Measurements from ENCODE around the gene MYO1A.
A peak's percentile ranks its signal among the peaks of the same experiment; 100 is the strongest.
"Not testable (repeated sequence)": the region's sequence is repeated elsewhere in the genome, so short reads cannot be mapped to it uniquely, and the experiment has no call there.

Gene MYO1A

GRCh38 chr12:56987551-56988053 is 62.3 kb downstream of the MYO1A start:
- TF ChIP-seq CTCF (IDR thresholded peaks at IDR 0.05; ENCODE audit: insufficient read depth, low read length, poor library complexity, severe bottlenecking) (peak; percentile 61), EZH2phosphoT487 (conservative IDR thresholded peaks at IDR 0.05; ENCODE audit: low read length) (no peak)
- no peaks in the 10 kb centered on the region for H3K79me2 ChIP-seq (ENCODE audit: insufficient read depth, low read length)
- no peaks in the 10 kb centered on the region for H3K9me3 ChIP-seq (ENCODE audit: insufficient read depth, low read length)
- no peaks in the 10 kb centered on the region for H3K36me3 ChIP-seq (ENCODE audit: low read length)
- H3F3A ChIP-seq (ENCODE audit: insufficient read depth): no peaks in the 10 kb centered on the region
- H3K27ac ChIP-seq (ENCODE audit: low read depth, low read length): no peak overlapping the region
- H3K9me2 ChIP-seq (replicated peaks; ENCODE audit: insufficient read depth, low read length): no peaks in the 10 kb centered on the region
- H3K4me3 ChIP-seq (ENCODE audit: insufficient read depth, low read length, poor library complexity, severe bottlenecking): no peak overlapping the region
- H4K20me1 ChIP-seq (ENCODE audit: low read depth, low read length): no peaks in the 10 kb centered on the region
- H3K9ac ChIP-seq (ENCODE audit: low read length): no peak overlapping the region
- no peak overlapping the region for H2AFZ ChIP-seq (ENCODE audit: low read depth, low read length, severe bottlenecking)
- H3K27me3 ChIP-seq (ENCODE audit: low read length): no peaks in the 10 kb centered on the region
- no peak overlapping the region for H3K4me2 ChIP-seq (ENCODE audit: low read depth, low read length, poor library complexity, severe bottlenecking)

GRCh38 chr12:56987011-56987410 is 62.9 kb downstream of the MYO1A start:
- H3K9me3 ChIP-seq (ENCODE audit: insufficient read depth, low read length): no peaks in the 10 kb centered on the region
- no peak overlapping the region for H3K9ac ChIP-seq (ENCODE audit: low read length)
- H3K27ac ChIP-seq (ENCODE audit: low read depth, low read length): no peak overlapping the region
- no peaks in the 10 kb centered on the region for H3F3A ChIP-seq (ENCODE audit: insufficient read depth)
- H4K20me1 ChIP-seq (ENCODE audit: low read depth, low read length): no peaks in the 10 kb centered on the region
- no peak overlapping the region for H2AFZ ChIP-seq (ENCODE audit: low read depth, low read length, severe bottlenecking)
- no peaks in the 10 kb centered on the region for H3K9me2 ChIP-seq (replicated peaks; ENCODE audit: insufficient read depth, low read length)
- H3K79me2 ChIP-seq (ENCODE audit: insufficient read depth, low read length): no peaks in the 10 kb centered on the region
- H3K27me3 ChIP-seq (ENCODE audit: low read length): no peaks in the 10 kb centered on the region
- no peaks in the 10 kb centered on the region for H3K36me3 ChIP-seq (ENCODE audit: low read length)
- no peak overlapping the region for H3K4me3 ChIP-seq (ENCODE audit: insufficient read depth, low read length, poor library complexity, severe bottlenecking)
- no peak for TF ChIP-seq CTCF (IDR thresholded peaks at IDR 0.05; ENCODE audit: insufficient read depth, low read length, poor library complexity, severe bottlenecking)
- no peak for TF ChIP-seq EZH2phosphoT487 (conservative IDR thresholded peaks at IDR 0.05; ENCODE audit: low read length)
- no peak overlapping the region for H3K4me2 ChIP-seq (ENCODE audit: low read depth, low read length, poor library complexity, severe bottlenecking)

- H3K27me3 ChIP-seq (ENCODE audit: low read length); H3K36me3 ChIP-seq (ENCODE audit: low read length); H3K9me2 ChIP-seq (replicated peaks; ENCODE audit: insufficient read depth, low read length); H4K20me1 ChIP-seq (ENCODE audit: low read depth, low read length); H3K4me3 ChIP-seq (ENCODE audit: insufficient read depth, low read length, poor library complexity, severe bottlenecking); H3F3A ChIP-seq (ENCODE audit: insufficient read depth); H3K9ac ChIP-seq (ENCODE audit: low read length); H3K27ac ChIP-seq (ENCODE audit: low read depth, low read length); H3K79me2 ChIP-seq (ENCODE audit: insufficient read depth, low read length); H3K9me3 ChIP-seq (ENCODE audit: insufficient read depth, low read length); H2AFZ ChIP-seq (ENCODE audit: low read depth, low read length, severe bottlenecking); H3K4me2 ChIP-seq (ENCODE audit: low read depth, low read length, poor library complexity, severe bottlenecking): not testable (repeated sequence)
These were observed 64.2 kb downstream of the MYO1A start for GRCh38 chr12:56985714-56986113.

- no peak overlapping the region for H3K9ac ChIP-seq (ENCODE audit: low read length)
- no peak overlapping the region for H3K4me3 ChIP-seq (ENCODE audit: insufficient read depth, low read length, poor library complexity, severe bottlenecking)
- no peak overlapping the region for H3K27ac ChIP-seq (ENCODE audit: low read depth, low read length)
- TF ChIP-seq EZH2phosphoT487 (conservative IDR thresholded peaks at IDR 0.05; ENCODE audit: low read length): no peak
- TF ChIP-seq CTCF (IDR thresholded peaks at IDR 0.05; ENCODE audit: insufficient read depth, low read length, poor library complexity, severe bottlenecking): no peak
- H3K9me2 ChIP-seq (replicated peaks; ENCODE audit: insufficient read depth, low read length): no peaks in the 10 kb centered on the region
- no peaks in the 10 kb centered on the region for H3K79me2 ChIP-seq (ENCODE audit: insufficient read depth, low read length)
- H3K9me3 ChIP-seq (ENCODE audit: insufficient read depth, low read length): no peaks in the 10 kb centered on the region
- H2AFZ ChIP-seq (ENCODE audit: low read depth, low read length, severe bottlenecking): no peak overlapping the region
- no peaks in the 10 kb centered on the region for H4K20me1 ChIP-seq (ENCODE audit: low read depth, low read length)
- no peaks in the 10 kb centered on the region for H3K27me3 ChIP-seq (ENCODE audit: low read length)
- H3F3A ChIP-seq (ENCODE audit: insufficient read depth): no peaks in the 10 kb centered on the region
- no peak overlapping the region for H3K4me2 ChIP-seq (ENCODE audit: low read depth, low read length, poor library complexity, severe bottlenecking)
- H3K36me3 ChIP-seq (ENCODE audit: low read length): no peaks in the 10 kb centered on the region
These were observed 66.5 kb downstream of the MYO1A start for GRCh38 chr12:56983386-56983785.

- not testable (repeated sequence) for H3K79me2 ChIP-seq (ENCODE audit: insufficient read depth, low read length); H3K27ac ChIP-seq (ENCODE audit: low read depth, low read length); H3K9me3 ChIP-seq (ENCODE audit: insufficient read depth, low read length); H3K4me2 ChIP-seq (ENCODE audit: low read depth, low read length, poor library complexity, severe bottlenecking); H3F3A ChIP-seq (ENCODE audit: insufficient read depth); H3K27me3 ChIP-seq (ENCODE audit: low read length); H3K9me2 ChIP-seq (replicated peaks; ENCODE audit: insufficient read depth, low read length); H4K20me1 ChIP-seq (ENCODE audit: low read depth, low read length); H3K9ac ChIP-seq (ENCODE audit: low read length); H3K4me3 ChIP-seq (ENCODE audit: insufficient read depth, low read length, poor library complexity, severe bottlenecking); H2AFZ ChIP-seq (ENCODE audit: low read depth, low read length, severe bottlenecking); H3K36me3 ChIP-seq (ENCODE audit: low read length)
These were observed 67.2 kb downstream of the MYO1A start for GRCh38 chr12:56982578-56983236.
